Activated CD8-positive, alpha-beta memory T cell treated with anti-CD3 and anti-CD28 coated beads, Interleukin-2, amount 50 U/mL, for 1 hour (primary cell): ENCODE measurements around the gene ACOT4.
"Not testable (repeated sequence)": the region's sequence is repeated elsewhere in the genome, so short reads cannot be mapped to it uniquely, and the experiment has no call there.

ENCODE experiments used
- DNase-seq: peaks from one replicate; pipeline ENCODE4 v3.0.0-alpha.2; 2020; ENCODE audit errors: extremely low read depth

The ACOT4 gene

DNA sequence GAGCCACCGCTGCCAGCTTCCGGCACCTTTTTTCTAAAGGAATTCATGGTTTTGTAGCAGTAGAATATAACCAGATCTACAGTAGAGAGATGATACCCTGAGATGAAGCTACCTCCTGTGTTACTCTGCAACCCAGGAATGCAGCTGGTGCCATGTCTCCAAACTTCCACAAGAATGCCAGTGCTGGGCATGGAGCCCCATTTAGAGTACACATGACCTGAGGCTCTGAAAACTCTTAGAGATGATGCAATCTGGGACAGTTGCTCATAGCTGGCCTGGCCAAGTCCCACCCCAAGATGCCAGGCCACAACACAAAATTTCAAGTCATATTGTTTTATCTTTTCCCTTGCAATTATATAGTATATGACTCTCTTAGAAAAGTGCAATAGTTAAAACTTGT, 14.5 kb upstream of the ACOT4 start:
- DNase-seq: not testable (repeated sequence)

DNA sequence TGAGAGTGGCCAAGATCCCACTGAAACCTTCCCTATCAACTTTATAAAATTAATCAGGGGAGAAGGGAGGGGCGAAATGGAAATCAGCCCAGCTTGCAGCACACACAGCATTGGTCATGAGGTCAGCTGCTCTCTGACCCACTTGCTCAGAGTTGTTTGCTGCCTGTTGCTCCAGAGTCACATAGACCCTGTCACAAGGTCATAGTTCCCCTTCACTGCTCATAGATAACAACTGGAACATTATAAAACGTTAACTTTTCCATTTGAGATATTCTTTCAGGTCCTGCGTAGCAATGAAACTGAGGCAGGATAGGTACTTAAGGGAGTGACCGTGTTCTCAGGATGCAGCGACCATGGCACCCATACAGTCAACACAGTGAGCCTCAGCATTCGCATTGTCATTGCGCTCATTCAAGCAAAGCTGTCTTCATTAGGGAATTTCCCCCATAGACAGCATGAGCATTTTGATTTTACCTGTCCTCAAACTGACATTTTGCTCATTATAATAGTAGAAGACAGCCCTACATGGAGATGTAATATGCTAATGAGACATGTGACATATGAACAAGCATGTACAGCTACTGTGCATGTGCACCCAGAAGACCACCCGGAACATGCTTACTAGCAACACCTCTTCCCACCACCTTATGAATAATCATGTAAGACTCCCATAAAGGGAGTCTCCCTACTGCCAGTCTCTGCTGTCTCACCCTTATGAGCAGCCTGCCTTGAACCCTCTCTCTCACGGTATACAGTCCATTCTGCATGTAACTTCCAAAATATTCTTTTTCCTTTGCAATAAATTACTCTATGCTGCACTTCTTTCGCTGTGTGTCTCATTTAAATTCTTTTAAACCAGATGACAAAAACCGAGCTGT, 9.3 kb upstream of the ACOT4 start:
- DNase-seq: not testable (repeated sequence)

DNA sequence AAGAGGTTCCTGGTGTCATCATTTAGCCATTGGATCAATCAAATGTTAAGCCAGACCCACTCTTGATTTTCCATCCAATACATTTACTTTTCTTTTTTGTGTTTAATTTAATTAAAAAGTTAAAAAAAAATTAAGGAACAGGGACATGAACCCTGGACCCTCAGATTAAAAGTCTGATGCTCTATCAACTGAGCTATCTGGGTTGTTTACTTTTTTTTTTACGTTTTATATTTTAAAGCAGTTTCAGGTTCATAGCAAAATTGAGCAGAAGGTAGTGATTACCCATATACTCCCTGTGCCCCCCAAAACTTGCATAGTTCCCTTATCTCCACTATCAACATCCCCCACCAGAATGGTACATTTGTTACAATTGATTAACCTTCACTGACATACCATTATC, 3.0 kb upstream of the ACOT4 start:
- no peak for DNase-seq

DNA sequence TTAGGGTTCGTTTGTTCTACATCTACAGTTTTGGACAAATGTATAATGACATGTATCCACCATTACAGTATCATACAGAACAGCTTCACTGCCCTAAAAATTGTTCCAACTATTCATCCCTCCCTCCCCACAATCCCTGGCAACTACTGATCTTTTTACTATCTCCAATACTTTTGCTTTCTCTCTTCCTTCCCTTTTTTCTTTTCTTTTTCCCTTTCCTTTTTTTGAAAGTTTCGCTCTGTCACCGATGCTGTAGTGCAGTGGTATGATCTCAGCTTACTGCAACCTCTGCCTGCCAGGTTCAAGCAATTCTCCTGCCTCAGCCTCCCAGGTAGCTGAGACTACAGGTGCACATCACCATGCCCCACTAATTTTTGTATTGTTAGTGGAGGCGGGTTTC, 2.6 kb upstream of the ACOT4 start:
- no peak for DNase-seq

DNA sequence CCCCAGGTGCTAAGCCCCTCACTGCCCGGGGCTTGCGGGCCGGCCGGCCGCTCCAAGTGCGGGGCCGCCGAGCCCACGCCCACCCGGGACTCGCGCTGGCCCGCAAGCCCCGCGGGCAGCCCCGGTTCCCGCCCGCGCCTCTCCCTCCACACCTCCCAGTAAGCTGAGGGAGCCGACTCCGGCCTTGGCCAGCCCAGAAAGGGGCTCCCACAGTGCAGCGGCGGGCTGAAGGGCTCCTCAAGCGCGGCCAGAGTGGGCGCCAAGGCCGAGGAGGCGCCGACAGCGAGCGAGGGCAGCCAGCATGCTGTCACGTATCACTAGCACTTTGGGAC, 1.0 kb upstream of the ACOT4 start:
- DNase-seq: not testable (repeated sequence)

DNA sequence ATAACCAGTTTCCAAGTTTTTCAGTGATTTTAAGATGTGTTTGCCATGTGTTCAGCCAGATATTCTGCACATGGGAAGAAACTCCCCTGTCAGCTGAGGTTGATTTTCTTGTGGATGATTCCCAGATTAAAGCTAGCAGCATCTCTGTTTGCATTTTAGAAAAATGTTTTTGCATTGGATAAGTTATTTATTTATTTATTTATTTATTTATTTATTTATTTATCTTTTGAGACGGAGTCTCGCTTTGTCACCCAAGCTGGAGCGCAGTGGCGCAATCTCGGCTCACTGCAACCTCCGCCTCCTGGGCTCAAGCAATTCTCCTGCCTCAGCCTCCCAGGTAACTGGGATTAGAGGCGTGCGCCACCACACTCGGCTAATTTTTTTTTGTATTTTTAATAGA, 2.8 kb downstream of the ACOT4 start:
- DNase-seq: no peak

DNA sequence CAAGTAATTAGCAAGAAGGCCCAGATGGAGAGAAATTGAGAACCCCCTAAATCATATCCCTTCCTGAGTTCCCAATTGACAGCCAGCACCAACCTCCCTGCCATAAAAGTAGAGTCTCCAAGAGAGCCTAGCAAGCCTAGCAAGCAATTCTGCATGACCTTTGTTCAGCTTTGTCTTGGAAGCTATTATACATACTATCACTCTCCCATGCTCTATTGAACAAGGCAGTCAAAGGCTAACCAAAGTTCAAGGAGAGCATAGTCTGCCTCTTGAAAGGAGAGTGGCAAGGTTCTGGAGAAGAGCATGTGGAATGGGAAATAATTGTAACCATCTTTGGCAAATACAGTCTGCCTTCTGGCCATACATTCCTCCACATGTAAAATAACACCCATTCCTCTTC, 7.8 kb downstream of the ACOT4 start:
- DNase-seq: no peak

DNA sequence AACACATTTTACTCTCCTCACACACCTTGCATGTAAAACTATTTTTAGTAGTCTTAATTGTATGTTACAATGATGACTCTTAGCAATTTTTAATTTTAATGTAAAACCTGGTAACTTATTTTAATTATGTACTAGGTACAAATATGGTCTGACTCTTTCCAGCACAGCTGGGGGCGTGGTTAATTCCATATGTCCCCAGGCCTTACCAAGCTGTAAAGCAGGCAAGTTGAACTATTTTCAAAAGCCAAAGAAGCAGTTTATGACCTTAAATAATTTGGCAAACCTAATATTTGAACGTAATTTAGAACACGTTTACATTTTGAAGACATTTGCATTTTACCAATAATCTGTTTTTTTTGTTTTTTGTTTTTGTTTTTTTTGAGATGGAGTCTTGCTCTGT, 11.3 kb downstream of the ACOT4 start:
- no peak for DNase-seq

DNA sequence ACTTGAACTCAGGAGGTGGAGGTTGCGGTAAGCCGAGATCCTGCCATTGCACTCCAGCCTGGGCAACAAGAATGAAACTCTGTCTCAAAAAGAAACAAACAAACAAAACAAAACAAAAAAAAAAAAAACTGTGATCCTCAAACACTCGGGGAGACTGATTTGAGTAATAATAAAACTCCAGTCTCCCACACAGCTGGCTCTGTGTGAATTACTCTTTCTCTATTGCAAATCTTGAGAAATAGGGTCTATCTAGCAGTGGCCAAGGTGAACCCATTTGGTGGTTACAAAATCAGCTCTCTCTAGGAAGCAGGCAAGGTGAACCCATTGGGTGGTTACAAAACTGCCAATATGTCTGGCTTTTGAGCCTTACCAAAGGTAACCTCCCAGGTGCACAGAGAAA, 14.6 kb downstream of the ACOT4 start:
- DNase-seq: no peak

DNA sequence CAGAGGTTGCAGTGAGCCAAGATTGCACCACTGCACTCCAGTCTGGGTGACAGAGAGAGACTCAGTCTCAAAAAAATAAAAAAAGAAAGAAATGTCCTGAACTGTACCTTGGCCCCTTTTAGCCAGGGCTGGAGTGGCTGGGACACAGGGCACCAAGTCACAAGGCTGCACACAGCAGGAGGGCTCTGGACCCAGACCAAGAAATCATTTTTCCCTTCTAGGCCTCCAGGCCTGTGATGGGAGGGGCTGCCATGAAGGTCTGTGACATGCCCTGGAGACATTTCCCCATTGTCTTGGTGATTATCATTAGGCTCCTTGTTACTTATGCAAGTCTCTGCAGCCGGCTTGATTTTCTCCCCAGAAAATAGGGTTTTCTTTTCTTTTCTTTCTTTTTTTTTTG, 15.6 kb downstream of the ACOT4 start:
- DNase-seq: no peak

DNA sequence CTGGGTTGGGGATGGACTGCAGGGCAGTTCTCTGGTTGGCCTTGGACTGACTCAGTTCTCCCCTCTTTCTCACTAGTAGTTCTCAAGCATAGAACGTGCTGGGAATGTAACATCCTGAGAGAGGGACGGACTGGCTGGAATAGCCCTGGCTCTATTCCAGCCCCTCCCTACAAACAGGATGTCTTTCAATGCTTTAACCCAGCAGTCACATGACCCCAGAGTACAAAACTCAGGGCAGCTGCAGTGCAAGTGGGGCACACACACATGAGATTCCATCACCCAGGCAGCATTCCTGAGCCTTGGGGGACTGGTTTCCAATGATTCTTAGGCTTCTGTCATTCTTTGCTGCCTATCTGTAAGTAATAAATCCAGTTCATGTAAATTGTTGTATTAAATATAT, 19.0 kb downstream of the ACOT4 start:
- no peak for DNase-seq

DNA sequence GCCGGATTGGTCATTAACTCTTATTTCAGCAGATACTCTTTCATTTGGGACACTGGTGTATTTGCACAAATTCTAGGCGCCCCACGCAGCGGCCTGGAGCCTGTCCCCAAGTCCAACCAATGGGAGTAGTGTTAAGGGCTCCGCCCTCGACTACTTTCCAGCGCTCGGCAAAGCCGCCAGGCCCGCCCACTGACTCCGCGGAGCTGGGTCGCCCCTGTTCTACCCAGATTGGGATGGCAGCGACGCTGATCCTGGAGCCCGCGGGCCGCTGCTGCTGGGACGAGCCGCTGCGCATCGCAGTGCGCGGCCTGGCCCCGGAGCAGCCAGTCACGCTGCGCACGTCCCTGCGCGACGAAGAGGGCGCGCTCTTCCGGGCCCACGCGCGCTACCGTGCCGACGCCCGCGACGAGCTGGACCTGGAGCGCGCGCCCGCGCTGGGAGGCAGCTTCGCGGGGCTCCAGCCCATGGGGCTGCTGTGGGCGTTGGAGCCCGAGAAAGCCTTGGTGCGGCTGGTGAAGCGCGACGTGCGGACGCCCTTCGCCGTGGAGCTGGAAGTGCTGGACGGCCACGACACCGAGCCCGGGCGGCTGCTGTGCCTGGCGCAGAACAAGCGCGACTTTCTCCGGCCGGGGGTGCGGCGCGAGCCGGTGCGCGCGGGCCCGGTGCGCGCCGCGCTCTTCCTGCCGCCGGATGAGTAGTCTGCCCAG, 20.8 kb downstream of the ACOT4 start, which contains the start of gene ACOT6:
Gene ACOT6, plus strand, starts transcription at position 179 of the 707 bp plus-strand sequence. Its CDS starts 55 bp downstream, at position 234.
- peak; percentile 9 for DNase-seq

DNA sequence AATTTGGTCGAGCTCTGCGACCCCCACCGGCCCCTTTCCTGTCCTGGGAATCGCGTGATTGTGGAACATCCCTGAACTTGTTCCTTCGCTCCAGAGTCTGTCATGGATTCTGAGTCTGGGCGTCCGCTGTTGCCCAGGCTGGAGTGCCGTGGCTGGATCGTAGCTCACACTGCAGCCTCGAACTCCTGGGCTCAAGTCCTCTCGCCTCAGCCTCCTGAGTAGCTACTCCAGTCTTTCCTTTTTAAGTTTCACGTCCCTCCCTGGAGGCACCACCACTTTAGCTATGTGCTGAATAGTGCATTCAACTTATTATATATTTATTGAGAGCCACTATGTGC, 21.3 kb downstream of the ACOT4 start:
- no peak for DNase-seq

DNA sequence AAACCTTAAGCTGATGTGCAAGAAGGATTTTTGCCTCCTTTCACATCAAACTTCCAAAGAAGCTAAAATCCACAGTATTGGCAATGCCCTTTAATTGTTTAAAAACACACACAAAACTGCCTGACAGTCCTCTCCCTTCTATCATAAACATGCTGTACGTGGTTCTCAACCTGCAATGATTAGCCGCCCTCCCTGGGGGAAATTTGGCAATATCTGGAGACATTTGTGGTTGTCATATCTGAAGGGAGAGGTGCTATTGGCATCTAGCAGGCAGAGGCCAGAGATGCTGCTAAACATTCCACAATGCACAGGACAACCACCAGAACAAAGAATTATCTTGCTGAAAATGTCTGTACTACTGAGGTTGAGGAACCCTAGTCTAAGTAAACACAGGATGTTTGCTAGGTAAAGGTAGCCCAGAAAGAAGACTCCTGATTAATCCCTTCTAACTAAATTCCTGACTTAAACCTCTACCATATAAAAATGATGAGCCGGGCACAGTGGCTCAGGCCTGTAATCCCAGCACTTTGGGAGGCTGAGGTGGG, 21.8 kb downstream of the ACOT4 start:
- DNase-seq: no peak

DNA sequence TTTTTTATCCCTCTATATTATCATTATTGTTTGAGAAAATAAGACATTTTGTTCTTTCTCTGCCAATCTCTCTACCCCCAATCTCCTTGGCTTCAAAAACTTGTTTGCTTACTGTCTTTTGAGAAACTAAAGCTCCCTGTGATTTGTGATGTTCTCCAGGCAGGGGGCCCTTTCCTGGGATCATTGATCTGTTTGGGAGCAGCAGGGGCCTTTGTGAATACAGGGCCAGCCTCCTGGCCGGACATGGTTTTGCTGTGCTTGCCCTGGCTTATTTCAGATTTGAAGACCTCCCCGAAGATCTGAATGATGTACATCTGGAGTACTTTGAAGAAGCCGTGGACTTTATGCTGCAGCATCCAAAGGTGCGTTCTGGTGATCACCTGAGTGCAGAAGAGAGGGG, 25.2 kb downstream of the ACOT4 start:
- no peak for DNase-seq

DNA sequence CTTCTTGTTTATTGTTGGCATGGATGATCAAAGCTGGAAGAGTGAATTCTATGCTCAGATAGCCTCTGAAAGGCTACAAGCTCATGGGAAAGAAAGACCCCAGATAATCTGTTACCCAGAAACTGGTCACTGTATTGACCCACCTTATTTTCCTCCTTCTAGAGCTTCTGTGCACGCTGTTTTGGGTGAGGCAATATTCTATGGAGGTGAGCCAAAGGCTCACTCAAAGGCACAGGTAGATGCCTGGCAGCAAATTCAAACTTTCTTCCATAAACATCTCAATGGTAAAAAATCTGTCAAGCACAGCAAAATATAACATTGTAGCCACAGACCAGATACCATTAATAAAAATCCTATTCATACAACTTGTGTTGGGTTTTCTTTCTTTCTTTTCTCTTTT, 27.9 kb downstream of the ACOT4 start:
- DNase-seq: no peak

DNA sequence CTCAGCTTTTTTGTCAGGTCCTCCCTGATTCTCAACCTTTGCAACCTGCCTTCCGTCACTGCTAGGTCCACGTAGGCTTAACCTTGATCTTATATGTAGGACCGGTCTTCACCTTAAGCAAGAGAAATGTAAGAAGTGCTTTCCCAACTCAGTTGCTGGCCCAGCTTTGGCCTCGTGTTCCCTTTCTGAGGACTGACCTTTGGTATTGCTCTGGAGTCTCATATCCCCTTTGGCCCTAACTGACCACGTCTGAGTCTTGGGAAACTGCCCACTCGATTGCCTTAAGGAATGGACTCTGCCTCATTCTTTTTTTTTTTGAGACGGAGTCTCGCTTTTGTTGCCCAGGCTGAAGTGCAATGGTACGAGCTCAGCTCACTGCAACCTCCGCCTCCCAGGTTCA, 28.6 kb downstream of the ACOT4 start:
- DNase-seq: no peak

DNA sequence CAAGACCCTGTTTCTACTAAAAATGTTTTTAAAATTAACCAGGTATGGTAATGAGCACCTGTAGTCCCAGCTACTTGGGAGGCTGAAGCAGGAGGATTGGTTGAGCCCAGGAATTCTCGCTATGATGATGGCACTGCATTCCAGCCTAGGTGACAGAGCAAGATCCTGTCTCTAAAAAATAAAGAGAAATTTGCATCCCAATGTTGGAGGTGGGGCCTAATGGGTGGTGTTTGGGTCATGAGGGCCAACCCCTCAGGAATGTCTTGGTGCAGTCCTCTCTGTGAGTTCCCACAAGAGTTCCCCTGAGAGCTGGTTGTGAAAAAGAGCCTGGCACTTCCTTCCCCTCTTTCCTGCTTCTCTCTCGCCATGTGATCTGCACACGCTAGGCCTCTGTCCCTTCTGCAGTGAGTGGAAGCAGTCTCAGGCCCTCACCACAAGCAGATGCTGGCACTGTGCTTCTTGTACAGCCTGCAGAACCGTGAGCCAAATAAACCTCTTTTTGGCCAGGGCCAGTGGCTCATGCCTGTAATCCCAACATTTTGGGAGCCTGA, 31.9 kb downstream of the ACOT4 start:
- no peak for DNase-seq

DNA sequence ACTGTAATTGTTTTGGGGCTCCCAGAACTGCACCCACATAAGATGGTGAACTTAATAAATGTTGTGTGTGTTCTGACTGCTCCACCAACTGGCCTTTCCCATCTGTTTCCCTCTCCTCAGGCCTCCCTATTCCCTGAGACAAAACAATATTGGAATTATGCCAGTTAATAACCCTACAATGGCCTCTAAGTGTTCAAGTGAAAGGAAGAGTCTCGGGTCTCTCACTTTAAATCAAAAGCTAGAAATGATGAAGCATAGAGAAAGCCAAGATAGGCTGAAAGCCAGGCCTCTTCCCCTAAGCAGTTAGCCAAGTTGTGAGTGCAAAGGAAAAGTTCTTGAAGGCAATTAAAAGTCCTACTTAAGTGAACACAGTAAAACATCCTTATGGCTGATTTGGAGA, 34.0 kb downstream of the ACOT4 start:
- DNase-seq: no peak

DNA sequence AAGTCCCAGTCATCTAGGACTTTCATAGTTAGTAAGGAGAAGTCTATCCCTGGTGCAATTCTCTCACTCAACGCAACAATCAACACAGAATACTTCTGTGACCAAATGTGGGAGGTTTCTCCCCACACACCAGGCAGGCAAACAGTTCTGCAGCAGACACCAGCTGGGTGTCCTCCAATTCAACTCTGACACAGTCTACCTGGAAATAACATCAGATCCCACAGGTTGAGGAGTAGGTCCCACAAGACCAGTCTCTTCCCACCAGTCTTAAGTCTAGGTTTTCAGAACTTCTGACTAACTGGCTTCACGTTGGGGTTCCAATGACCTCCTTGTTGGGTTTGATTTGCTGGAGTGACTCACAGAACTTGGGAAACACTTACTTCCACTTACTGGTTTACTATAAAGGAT, 35.5 kb downstream of the ACOT4 start:
- no peak for DNase-seq

DNA sequence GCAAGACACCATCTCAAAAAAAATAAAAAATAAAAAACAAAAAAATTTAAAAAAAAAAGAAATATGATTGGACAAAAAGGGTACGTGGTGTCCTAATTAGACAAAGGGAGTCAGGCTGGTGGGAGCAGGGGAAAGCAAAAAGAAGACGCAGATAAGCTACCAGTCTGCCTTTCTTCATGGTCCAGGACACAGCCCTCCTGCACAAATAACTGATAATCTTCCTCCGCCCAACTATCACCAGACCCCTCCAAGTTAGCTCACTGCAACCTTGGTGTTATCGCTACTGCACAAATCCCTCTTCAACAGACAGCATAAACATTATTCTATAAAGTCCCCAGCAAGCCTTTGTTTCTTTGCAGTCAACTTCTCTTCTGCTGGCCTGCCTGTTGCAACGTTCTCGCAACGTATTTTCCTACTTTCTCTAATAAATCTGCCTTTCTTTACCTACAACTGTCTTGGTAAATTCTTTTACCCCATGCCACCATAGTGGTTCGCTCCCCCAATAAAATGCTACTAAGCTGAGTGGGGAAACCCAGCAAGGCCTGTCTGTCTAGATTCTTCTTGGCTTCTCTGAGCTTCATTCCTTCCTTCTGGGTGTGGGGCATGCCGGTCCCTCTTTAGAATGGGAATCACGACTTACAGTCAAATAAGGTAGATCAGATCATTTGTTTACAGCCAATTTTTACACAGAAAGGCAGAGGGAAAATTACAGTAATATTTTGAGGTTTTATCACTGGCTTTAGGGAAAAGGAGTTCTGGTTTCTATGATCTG, 38.5 kb downstream of the ACOT4 start:
- DNase-seq: no peak
